Peyer's patch (tissue), 4 donors: ENCODE results near the gene ZSWIM1.

Source experiments
- CTCF ChIP-seq, 6 experiments: fragments of 450-650 bp in 4 of 6; fragments of 200-600 bp in 2 of 6; sonication (generic) in 1 of 6; IDR thresholded peaks; one replicate each; pipeline ENCODE4 v1.5.1; 2017 to 2019; ENCODE audit warnings: antibody characterized with exemption in 6 of 6, mild to moderate bottlenecking in 3 of 6, moderate library complexity in 1 of 6
- POLR2A ChIP-seq, 2 donors: fragments of 450-650 bp; IDR thresholded peaks; one replicate each; pipeline ENCODE4 v1.5.1; 2017; ENCODE audit warnings: antibody characterized with exemption in 2 of 2, mild to moderate bottlenecking in 2 of 2, moderate library complexity in 2 of 2

GRCh38 chr20:45934046-45934585 lies 53.1 kb downstream of the ZSWIM1 start:
- TF ChIP-seq CTCF (IDR thresholded peaks at IDR 0.05) (no peak), POLR2A (IDR thresholded peaks at IDR 0.05) (no peak)
